Sigmoid colon (tissue), 4 donors: ENCODE data around the gene KIF7.

ENCODE experiments used
- CTCF ChIP-seq, 4 experiments: fragments of 450-650 bp in 3 of 4; fragments of 200-600 bp in 1 of 4; IDR thresholded peaks; one replicate each; pipeline ENCODE4 v1.5.1; 2016 to 2019; ENCODE audit warnings: antibody characterized with exemption in 4 of 4, mild to moderate bottlenecking in 3 of 4, moderate library complexity in 2 of 4
- POLR2A ChIP-seq, 2 donors: fragments of 450-650 bp; IDR thresholded peaks; one replicate each; pipeline ENCODE4 v1.6.1; 2016; ENCODE audit warnings: antibody characterized with exemption in 2 of 2, mild to moderate bottlenecking in 2 of 2, moderate library complexity in 2 of 2
- POLR2AphosphoS5 ChIP-seq, 4 donors: sonication (generic); formaldehyde crosslinking; IDR thresholded peaks; one replicate each; pipeline ENCODE4 v1.6.1; 2017; ENCODE audit warnings: antibody characterized with exemption in 4 of 4

- no peak for TF ChIP-seq POLR2A (IDR thresholded peaks at IDR 0.05)
- no peak for TF ChIP-seq CTCF (IDR thresholded peaks at IDR 0.05)
- no peak for TF ChIP-seq POLR2AphosphoS5 (IDR thresholded peaks at IDR 0.05)
Measured at GRCh38 chr15:89645680-89646079, 9.6 kb downstream of the KIF7 start.
